HepG2 (cell line): Measurements from ENCODE around the gene ABHD12. TPM values are rescaled to one million over a fixed set of nuclear protein-coding genes. Genes with fewer than 3 reads are reported as not detected.
A peak's percentile ranks its signal among the peaks of the same experiment; 100 is the strongest.

ENCODE experiments used
- KMT2A ChIP-seq: sonication (generic); formaldehyde crosslinking; IDR thresholded peaks from 2 replicates; pipeline ENCODE4 v1.4.0; 2020; ENCODE audit warnings: missing genetic modification reagents
- LCORL ChIP-seq, 2 experiments: fragments of 450-650 bp in 1 of 2; sonication (generic) in 1 of 2; formaldehyde crosslinking in 1 of 2; IDR thresholded peaks; 2 replicates each; pipeline versions ENCODE4 v1.5.0 to v1.6.1; 2017 to 2020; ENCODE audit warnings: antibody characterized with exemption in 1 of 2, missing genetic modification reagents in 1 of 2
- NCOA5 ChIP-seq: sonication (generic); formaldehyde crosslinking; IDR thresholded peaks from 2 replicates; pipeline ENCODE4 v1.4.0; 2020; ENCODE audit warnings: missing genetic modification reagents
- NFATC3 ChIP-seq: sonication (generic); formaldehyde crosslinking; IDR thresholded peaks from 2 replicates; pipeline ENCODE4 v1.5.1; 2020; ENCODE audit warnings: mild to moderate bottlenecking, missing genetic modification reagents
- PAF1 ChIP-seq: IDR thresholded peaks from 2 replicates; pipeline ENCODE4 v1.6.1; 2016; ENCODE audit warnings: missing genetic modification reagents, missing compliant biosample characterization
- SMARCE1 ChIP-seq: fragments of 450-650 bp; IDR thresholded peaks from 2 replicates; pipeline ENCODE4 v1.6.1; 2017; ENCODE audit warnings: borderline replicate concordance
- SP5 ChIP-seq: IDR thresholded peaks from 2 replicates; pipeline ENCODE4 v1.6.1; 2016; ENCODE audit warnings: low read depth, borderline replicate concordance
- ZNF274 ChIP-seq: sonication (generic); formaldehyde crosslinking; IDR thresholded peaks from 2 replicates; pipeline ENCODE4 v1.5.1; 2020; ENCODE audit warnings: mild to moderate bottlenecking, missing genetic modification reagents
- polyA plus RNA-seq, 8 experiments: library from polyadenylated mRNA; depleted of rRNA in 3 of 8; stranded (reverse) in 7 of 8; unstranded in 1 of 8; fragments of >200 nt; fragmentation: Illumina TruSeq in 4 of 8; extraction: Trizol in 4 of 8; gene quantifications; 2 replicates each; pipeline versions ENCODE4 v1.2.1 to v1.2.3, GENCODE V29; 2011 to 2016; ENCODE audit warnings: low read depth in 4 of 8, missing spikeins in 1 of 8, mixed read lengths in 1 of 8; ENCODE audit not compliant: insufficient read depth in 1 of 8
- total RNA-seq, 5 experiments: library from RNA; depleted of rRNA; stranded (reverse); fragments of >200 nt; fragmentation: Illumina TruSeq; extraction: Trizol; gene quantifications; 2 replicates each; pipeline ENCODE4 v1.2.3, GENCODE V29; 2016; ENCODE audit warnings: low read depth in 1 of 5
- TF ChIP-seq, protein P1 (sequence below): IDR thresholded peaks from 2 replicates; pipeline ENCODE4 v1.6.1; 2012; ENCODE audit warnings: low read length, improper control_type of control experiment
- TF ChIP-seq, protein P2 (sequence below): sonication (generic); formaldehyde crosslinking; IDR thresholded peaks from 2 replicates; pipeline ENCODE4 v1.5.0; 2020; ENCODE audit warnings: mild to moderate bottlenecking, missing genetic modification reagents
- TF ChIP-seq, protein P3 (sequence below), 2 experiments: sonication (generic) in 1 of 2; formaldehyde crosslinking in 1 of 2; IDR thresholded peaks; 2 replicates each; pipeline versions ENCODE4 v1.4.0 to v1.6.1; 2016 to 2020; ENCODE audit warnings: borderline replicate concordance in 1 of 2, low read depth in 1 of 2, mild to moderate bottlenecking in 1 of 2, missing genetic modification reagents in 1 of 2
- TF ChIP-seq, protein P4 (sequence below): sonication (generic); formaldehyde crosslinking; IDR thresholded peaks from 2 replicates; pipeline ENCODE4 v1.8.1; 2023; ENCODE audit warnings: mild to moderate bottlenecking, inconsistent platforms, moderate library complexity, missing genetic modification reagents, borderline replicate concordance
- TF ChIP-seq, protein P5 (sequence below): sonication (generic); formaldehyde crosslinking; IDR thresholded peaks from 2 replicates; pipeline ENCODE4 v1.4.0; 2020; ENCODE audit warnings: mild to moderate bottlenecking, missing genetic modification reagents

Gene ABHD12
- total and polyA plus RNA-seq, 2 of the 13 experiments (the other 11 are each of a cell fraction or from before 2014, with no cell fraction given), result 23.5 to 72.1 TPM

DNA sequence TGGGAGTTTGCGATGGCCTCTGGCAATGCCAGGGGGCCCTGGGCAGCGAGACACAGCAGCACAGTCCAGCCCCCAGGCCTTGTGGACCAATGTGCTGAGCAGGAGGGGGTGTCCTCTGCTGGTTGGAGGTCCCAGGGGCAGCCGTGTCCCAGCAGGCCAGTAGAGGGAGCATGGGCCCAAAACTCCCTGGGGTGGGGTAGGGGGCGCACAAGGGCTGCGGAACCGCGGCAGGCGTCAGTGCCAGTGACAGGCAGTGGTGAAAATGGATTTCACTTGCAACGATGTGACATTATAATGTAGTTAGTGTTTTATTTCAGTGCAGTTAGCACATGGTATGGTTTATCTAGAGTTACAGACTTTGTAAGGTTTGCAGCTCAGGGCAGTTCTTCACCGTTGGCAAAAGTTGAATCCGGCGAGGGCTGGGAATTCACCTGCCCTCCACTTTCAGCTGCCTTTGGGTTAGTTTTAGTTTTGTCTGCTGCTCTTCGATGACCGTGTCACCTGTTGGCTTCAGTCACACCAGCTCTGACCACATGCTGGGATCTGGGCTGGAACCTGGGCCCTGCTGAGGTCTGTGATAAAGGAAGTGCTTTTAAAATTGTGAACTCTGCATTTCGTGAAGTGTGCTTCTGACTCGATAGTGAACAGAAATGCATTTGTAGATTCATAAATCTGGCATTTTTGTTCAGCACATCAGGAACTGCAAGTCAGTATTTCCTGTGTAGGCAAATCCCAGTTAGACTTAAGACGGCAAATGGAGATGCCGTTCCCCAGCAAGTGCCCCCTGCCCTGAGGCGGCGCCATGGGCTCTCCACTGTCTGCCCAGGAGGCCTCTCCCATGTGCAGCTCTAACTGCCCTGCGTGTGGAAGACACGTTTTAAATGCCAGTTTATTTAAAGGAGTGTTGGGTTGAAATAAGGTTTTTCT lies 95.9 kb downstream of the ABHD12 start (continued):
- TF ChIP-seq, protein P1, sequence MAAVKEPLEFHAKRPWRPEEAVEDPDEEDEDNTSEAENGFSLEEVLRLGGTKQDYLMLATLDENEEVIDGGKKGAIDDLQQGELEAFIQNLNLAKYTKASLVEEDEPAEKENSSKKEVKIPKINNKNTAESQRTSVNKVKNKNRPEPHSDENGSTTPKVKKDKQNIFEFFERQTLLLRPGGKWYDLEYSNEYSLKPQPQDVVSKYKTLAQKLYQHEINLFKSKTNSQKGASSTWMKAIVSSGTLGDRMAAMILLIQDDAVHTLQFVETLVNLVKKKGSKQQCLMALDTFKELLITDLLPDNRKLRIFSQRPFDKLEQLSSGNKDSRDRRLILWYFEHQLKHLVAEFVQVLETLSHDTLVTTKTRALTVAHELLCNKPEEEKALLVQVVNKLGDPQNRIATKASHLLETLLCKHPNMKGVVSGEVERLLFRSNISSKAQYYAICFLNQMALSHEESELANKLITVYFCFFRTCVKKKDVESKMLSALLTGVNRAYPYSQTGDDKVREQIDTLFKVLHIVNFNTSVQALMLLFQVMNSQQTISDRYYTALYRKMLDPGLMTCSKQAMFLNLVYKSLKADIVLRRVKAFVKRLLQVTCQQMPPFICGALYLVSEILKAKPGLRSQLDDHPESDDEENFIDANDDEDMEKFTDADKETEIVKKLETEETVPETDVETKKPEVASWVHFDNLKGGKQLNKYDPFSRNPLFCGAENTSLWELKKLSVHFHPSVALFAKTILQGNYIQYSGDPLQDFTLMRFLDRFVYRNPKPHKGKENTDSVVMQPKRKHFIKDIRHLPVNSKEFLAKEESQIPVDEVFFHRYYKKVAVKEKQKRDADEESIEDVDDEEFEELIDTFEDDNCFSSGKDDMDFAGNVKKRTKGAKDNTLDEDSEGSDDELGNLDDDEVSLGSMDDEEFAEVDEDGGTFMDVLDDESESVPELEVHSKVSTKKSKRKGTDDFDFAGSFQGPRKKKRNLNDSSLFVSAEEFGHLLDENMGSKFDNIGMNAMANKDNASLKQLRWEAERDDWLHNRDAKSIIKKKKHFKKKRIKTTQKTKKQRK, result no peak
- TF ChIP-seq PAF1 (CRISPR knock-in tag) (peak; percentile 88), NCOA5 (CRISPR knock-in tag) (no peak), SMARCE1 (no peak), SP5 (peak; percentile 47; the same call in 1 of the 2 replicates), LCORL (IDR thresholded peaks at IDR 0.05) (no peak), LCORL (CRISPR knock-in tag; IDR thresholded peaks at IDR 0.05) (peak; percentile 80; the same call in 1 of the 2 replicates), KMT2A (CRISPR knock-in tag) (0 out of 2 replicates have a peak, but pooled peaks have one; percentile 56), NFATC3 (CRISPR knock-in tag) (0 out of 2 replicates have a peak, but pooled peaks have one; percentile 23), ZNF274 (CRISPR knock-in tag) (0 out of 2 replicates have a peak, but pooled peaks have one; percentile 61)
- TF ChIP-seq, protein P2, sequence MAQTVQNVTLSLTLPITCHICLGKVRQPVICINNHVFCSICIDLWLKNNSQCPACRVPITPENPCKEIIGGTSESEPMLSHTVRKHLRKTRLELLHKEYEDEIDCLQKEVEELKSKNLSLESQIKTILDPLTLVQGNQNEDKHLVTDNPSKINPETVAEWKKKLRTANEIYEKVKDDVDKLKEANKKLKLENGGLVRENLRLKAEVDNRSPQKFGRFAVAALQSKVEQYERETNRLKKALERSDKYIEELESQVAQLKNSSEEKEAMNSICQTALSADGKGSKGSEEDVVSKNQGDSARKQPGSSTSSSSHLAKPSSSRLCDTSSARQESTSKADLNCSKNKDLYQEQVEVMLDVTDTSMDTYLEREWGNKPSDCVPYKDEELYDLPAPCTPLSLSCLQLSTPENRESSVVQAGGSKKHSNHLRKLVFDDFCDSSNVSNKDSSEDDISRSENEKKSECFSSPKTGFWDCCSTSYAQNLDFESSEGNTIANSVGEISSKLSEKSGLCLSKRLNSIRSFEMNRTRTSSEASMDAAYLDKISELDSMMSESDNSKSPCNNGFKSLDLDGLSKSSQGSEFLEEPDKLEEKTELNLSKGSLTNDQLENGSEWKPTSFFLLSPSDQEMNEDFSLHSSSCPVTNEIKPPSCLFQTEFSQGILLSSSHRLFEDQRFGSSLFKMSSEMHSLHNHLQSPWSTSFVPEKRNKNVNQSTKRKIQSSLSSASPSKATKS (CRISPR knock-in tag), result no peak
- TF ChIP-seq, protein P3, sequence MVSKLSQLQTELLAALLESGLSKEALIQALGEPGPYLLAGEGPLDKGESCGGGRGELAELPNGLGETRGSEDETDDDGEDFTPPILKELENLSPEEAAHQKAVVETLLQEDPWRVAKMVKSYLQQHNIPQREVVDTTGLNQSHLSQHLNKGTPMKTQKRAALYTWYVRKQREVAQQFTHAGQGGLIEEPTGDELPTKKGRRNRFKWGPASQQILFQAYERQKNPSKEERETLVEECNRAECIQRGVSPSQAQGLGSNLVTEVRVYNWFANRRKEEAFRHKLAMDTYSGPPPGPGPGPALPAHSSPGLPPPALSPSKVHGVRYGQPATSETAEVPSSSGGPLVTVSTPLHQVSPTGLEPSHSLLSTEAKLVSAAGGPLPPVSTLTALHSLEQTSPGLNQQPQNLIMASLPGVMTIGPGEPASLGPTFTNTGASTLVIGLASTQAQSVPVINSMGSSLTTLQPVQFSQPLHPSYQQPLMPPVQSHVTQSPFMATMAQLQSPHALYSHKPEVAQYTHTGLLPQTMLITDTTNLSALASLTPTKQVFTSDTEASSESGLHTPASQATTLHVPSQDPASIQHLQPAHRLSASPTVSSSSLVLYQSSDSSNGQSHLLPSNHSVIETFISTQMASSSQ (IDR thresholded peaks at IDR 0.05; ENCODE audit: low read depth), result no peak
- TF ChIP-seq, protein P3 (CRISPR knock-in tag; IDR thresholded peaks at IDR 0.05; ENCODE audit: borderline replicate concordance), result peak; percentile 29; the same call in 1 of the 2 replicates
- TF ChIP-seq, protein P4, sequence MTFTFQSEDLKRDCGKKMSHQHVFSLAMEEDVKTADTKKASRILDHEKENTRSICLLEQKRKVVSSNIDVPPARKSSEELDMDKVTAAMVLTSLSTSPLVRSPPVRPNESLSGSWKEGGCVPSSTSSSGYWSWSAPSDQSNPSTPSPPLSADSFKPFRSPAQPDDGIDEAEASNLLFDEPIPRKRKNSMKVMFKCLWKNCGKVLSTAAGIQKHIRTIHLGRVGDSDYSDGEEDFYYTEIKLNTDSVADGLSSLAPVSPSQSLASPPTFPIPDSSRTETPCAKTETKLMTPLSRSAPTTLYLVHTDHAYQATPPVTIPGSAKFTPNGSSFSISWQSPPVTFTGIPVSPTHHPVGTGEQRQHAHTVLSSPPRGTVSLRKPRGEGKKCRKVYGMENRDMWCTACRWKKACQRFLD (CRISPR knock-in tag), result peak; percentile 83; the same call in 1 of the 2 replicates
- TF ChIP-seq, protein P5, sequence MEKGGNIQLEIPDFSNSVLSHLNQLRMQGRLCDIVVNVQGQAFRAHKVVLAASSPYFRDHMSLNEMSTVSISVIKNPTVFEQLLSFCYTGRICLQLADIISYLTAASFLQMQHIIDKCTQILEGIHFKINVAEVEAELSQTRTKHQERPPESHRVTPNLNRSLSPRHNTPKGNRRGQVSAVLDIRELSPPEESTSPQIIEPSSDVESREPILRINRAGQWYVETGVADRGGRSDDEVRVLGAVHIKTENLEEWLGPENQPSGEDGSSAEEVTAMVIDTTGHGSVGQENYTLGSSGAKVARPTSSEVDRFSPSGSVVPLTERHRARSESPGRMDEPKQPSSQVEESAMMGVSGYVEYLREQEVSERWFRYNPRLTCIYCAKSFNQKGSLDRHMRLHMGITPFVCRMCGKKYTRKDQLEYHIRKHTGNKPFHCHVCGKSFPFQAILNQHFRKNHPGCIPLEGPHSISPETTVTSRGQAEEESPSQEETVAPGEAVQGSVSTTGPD (CRISPR knock-in tag), result no peak
